IMR-90 (cell line): Measurements from ENCODE around the gene COL6A3. TPM values are rescaled to one million over a fixed set of nuclear protein-coding genes. Genes with fewer than 3 reads are reported as not detected.
A peak's percentile ranks its signal among the peaks of the same experiment; 100 is the strongest.

Experiments used
- ATAC-seq: fragments of 200-7000 bp; cut with Tn5 transposase; 2 replicates; pipeline ENCODE4 v1.9.1; 2020; ENCODE audit warnings: low read depth, mild to moderate bottlenecking, moderate library complexity
- BruUV-seq: library from RNA; stranded (reverse); fragments of 400-500 nt; replicated peaks from 2 replicates; lab custom pipeline; 2021; lab: Mats Ljungman, UMichigan
- CTCF ChIA-PET: fragments of 300-600 bp; formaldehyde crosslinking; extraction: SDS; loops from one replicate; lab custom pipeline; 2021; ENCODE audit warnings: antibody characterized with exemption; lab: Yijun Ruan, JAX
- POLR2A ChIA-PET: fragments of 300-600 bp; sonication (Branson Sonifier 250); formaldehyde crosslinking; loops from one replicate; lab custom pipeline; 2022; ENCODE audit warnings: antibody characterized with exemption; ENCODE audit not compliant: unreplicated experiment; lab: Charles Lee
- DNase-seq: peaks from one replicate; pipeline ENCODE4 v3.0.0; 2013
- H2AFZ ChIP-seq: replicated peaks from 2 replicates; pipeline ENCODE3; 2013; ENCODE audit warnings: low read length, mild to moderate bottlenecking; ENCODE audit not compliant: poor library complexity
- H2AK5ac ChIP-seq: 2 replicates; pipeline ENCODE4 v1.6.1; 2013; ENCODE audit warnings: low read depth, low read length, inconsistent platforms
- H2AK9ac ChIP-seq: replicated peaks from 2 replicates; pipeline ENCODE3; 2013; ENCODE audit warnings: mild to moderate bottlenecking, low read depth, low read length, moderate library complexity; ENCODE audit not compliant: poor library complexity
- H2BK120ac ChIP-seq: 2 replicates; pipeline ENCODE4 v1.6.1; 2013; ENCODE audit warnings: low read depth, low read length, inconsistent platforms
- H2BK15ac ChIP-seq: 3 replicates; pipeline ENCODE4 v1.6.1; 2013; ENCODE audit warnings: low read depth, low read length, inconsistent platforms
- H2BK20ac ChIP-seq: 2 replicates; pipeline ENCODE4 v1.6.1; 2013; ENCODE audit warnings: low read depth, mild to moderate bottlenecking, inconsistent platforms, low read length, moderate library complexity
- H2BK5ac ChIP-seq: 2 replicates; pipeline ENCODE4 v1.6.1; 2013; ENCODE audit warnings: mild to moderate bottlenecking, low read depth, low read length, inconsistent platforms; ENCODE audit not compliant: poor library complexity, severe bottlenecking
- H3K14ac ChIP-seq: replicated peaks from 2 replicates; pipeline ENCODE4 v1.6.1; 2013; ENCODE audit warnings: low read depth, low read length, inconsistent platforms
- H3K18ac ChIP-seq: 2 replicates; pipeline ENCODE4 v1.6.1; 2013; ENCODE audit warnings: low read depth, low read length, control low read depth
- H3K23ac ChIP-seq: 2 replicates; pipeline ENCODE4 v1.6.1; 2013; ENCODE audit warnings: low read depth, low read length, inconsistent platforms
- H3K27ac ChIP-seq: 2 replicates; pipeline ENCODE4 v1.5.1; 2013; ENCODE audit warnings: mild to moderate bottlenecking, control low read depth, low read length; ENCODE audit not compliant: insufficient read depth
- H3K27me3 ChIP-seq: 2 replicates; pipeline ENCODE4 v1.6.1; 2013; ENCODE audit warnings: low read length; ENCODE audit not compliant: control insufficient read depth, insufficient read depth
- H3K36me3 ChIP-seq: 2 replicates; pipeline ENCODE4 v1.6.1; 2013; ENCODE audit warnings: low read length, mixed read lengths; ENCODE audit not compliant: control insufficient read depth, insufficient read depth
- H3K4ac ChIP-seq: 2 replicates; pipeline ENCODE4 v1.6.1; 2013; ENCODE audit warnings: low read depth, low read length, inconsistent platforms
- H3K4me1 ChIP-seq: 2 replicates; pipeline ENCODE4 v1.6.1; 2013; ENCODE audit warnings: low read length, mixed read lengths; ENCODE audit not compliant: control insufficient read depth, insufficient read depth
- H3K4me2 ChIP-seq: 2 replicates; pipeline ENCODE4 v1.6.1; 2013; ENCODE audit warnings: low read depth, mild to moderate bottlenecking, control low read depth, low read length, moderate library complexity
- H3K4me3 ChIP-seq: 2 replicates; pipeline ENCODE4 v1.5.1; 2013; ENCODE audit warnings: low read depth, mild to moderate bottlenecking, control low read depth, low read length, moderate library complexity; ENCODE audit not compliant: insufficient read depth
- H3K56ac ChIP-seq: 2 replicates; pipeline ENCODE4 v1.6.1; 2013; ENCODE audit warnings: low read length, inconsistent platforms; ENCODE audit not compliant: insufficient read depth; ENCODE audit errors: extremely low read depth
- H3K79me1 ChIP-seq, 2 experiments: 2 replicates each; pipeline ENCODE4 v1.6.1; 2013; ENCODE audit warnings: low read length in 2 of 2, inconsistent platforms in 1 of 2, low read depth in 1 of 2
- H3K9ac ChIP-seq: 2 replicates; pipeline ENCODE4 v1.6.1; 2013; ENCODE audit warnings: low read depth, low read length, control low read depth
- H3K9me1 ChIP-seq: 2 replicates; pipeline ENCODE4 v1.6.1; 2013; ENCODE audit warnings: low read length, inconsistent platforms; ENCODE audit not compliant: insufficient read depth
- H3K9me3 ChIP-seq: 2 replicates; pipeline ENCODE4 v1.6.1; 2013; ENCODE audit warnings: low read length; ENCODE audit not compliant: control insufficient read depth, insufficient read depth
- H4K20me1 ChIP-seq: 2 replicates; pipeline ENCODE4 v1.6.1; 2013; ENCODE audit warnings: low read length, inconsistent platforms; ENCODE audit not compliant: insufficient read depth
- H4K5ac ChIP-seq: 2 replicates; pipeline ENCODE4 v1.6.1; 2013; ENCODE audit warnings: mild to moderate bottlenecking, low read depth, low read length, control low read depth
- H4K8ac ChIP-seq, 2 experiments: 2 replicates each; pipeline ENCODE4 v1.6.1; 2013; ENCODE audit warnings: low read depth in 2 of 2, low read length in 2 of 2, control low read depth in 1 of 2, inconsistent platforms in 1 of 2
- H4K91ac ChIP-seq: 2 replicates; pipeline ENCODE4 v1.6.1; 2013; ENCODE audit warnings: low read depth, low read length, inconsistent platforms; ENCODE audit not compliant: insufficient read depth
- MAFK ChIP-seq: IDR thresholded peaks from 2 replicates; pipeline ENCODE4 v1.6.1; 2012; ENCODE audit warnings: low read depth, low read length, improper control_type of control experiment
- POLR2A ChIP-seq: IDR thresholded peaks from 2 replicates; pipeline ENCODE4 v1.6.1; 2012; ENCODE audit warnings: mild to moderate bottlenecking, low read depth, low read length
- RCOR1 ChIP-seq: IDR thresholded peaks from 2 replicates; pipeline ENCODE4 v1.6.1; 2012; ENCODE audit warnings: mild to moderate bottlenecking, low read length, improper control_type of control experiment; ENCODE audit not compliant: insufficient replicate concordance
- WGBS, 2 experiments: methylation state at CpG; one replicate each; pipeline versions ENCODE4 v1.1.5 to v1.1.7; 2013; ENCODE audit warnings: missing lambda C conversion rate in 2 of 2; ENCODE audit not compliant: insufficient read length in 1 of 2; ENCODE audit errors: extremely low coverage in 2 of 2; 5-methylcytosine and 5-hydroxymethylcytosine counted together
- dilution Hi-C: fragments of 300-500 bp; cut with HindIII; formaldehyde crosslinking; loops from one replicate; pipeline ENCODE4 v1.14.3; 2018; ENCODE audit warnings: low sequenced_read_pairs; ENCODE audit not compliant: unreplicated experiment
- in situ Hi-C: fragments of 300-500 bp; cut with MboI; formaldehyde crosslinking; loops from 3 replicates; pipeline ENCODE4 v1.14.3; 2019; ENCODE audit warnings: low sequenced_read_pairs, inconsistent platforms, mixed read lengths
- intact Hi-C: fragments of 100-400 bp; cut with micrococcal nuclease; formaldehyde crosslinking; loops from 2 replicates; pipeline ENCODE4 v1.10.0; 2022
- polyA plus RNA-seq, 3 experiments: library from polyadenylated mRNA; depleted of rRNA; stranded (reverse); fragments of >200 nt; gene quantifications; 2 replicates each; pipeline ENCODE4 v1.2.3, GENCODE V29; 2012; ENCODE audit warnings: low replicate concordance in 1 of 3
- total RNA-seq: library from RNA; depleted of rRNA; stranded (reverse); fragments of >200 nt; gene quantifications from 2 replicates; pipeline ENCODE4 v1.2.3, GENCODE V29; 2012

The COL6A3 gene
- total and polyA plus RNA-seq, 2 of the 4 experiments (the other 2 are of a cell fraction), result 964 to 1,855 TPM

DNA sequence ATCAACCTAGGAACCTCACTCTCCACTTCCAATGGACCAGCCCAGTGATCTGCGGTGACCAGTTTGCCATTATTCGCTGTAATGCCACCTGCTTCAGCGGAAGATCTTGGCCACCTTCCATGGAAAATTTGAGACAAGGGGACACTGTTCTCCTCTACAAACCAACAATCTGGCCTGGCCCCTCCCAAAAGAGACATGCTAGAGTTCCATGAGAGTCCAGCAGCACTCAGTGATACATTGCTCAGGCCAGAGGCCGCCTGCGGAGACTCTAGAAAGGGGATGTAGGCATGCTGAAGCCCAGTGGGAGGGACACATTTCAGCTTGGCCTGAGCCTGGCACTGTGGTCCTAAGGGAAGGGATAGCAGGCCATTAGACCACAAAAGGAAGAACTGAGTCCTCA lies 58.3 kb downstream of the COL6A3 start:
- Histone ChIP-seq H3K9ac (no peak overlapping the region), H2BK15ac (no peak overlapping the region), H3K36me3 (peaks cover 87% of the 10 kb centered on the region), H2AK9ac (peak overlapping the region; percentile 12), H4K91ac (0 out of 2 replicates have a peak overlapping the region, but pooled peaks have one; percentile 8), H3K4me1 (peaks cover 27% of the 10 kb centered on the region), H3K18ac (no peak overlapping the region), H2BK5ac (peak overlapping the region; percentile 31), H2BK20ac (no peak overlapping the region), H4K8ac (peak overlapping the region; percentile 25 to 53; a peak in 3 of 4 replicates), H3K4me2 (no peak overlapping the region), H3K4ac (peak overlapping the region; percentile 12; the same call in 1 of the 2 replicates), H4K5ac (no peak overlapping the region; the same call in 1 of the 2 replicates), H3K23ac (peak overlapping the region; percentile 27; the same call in 1 of the 2 replicates), H2AFZ (no peak overlapping the region), H2BK120ac (peak overlapping the region; percentile 11; the same call in 1 of the 2 replicates), H3K9me3 (no peaks in the 10 kb centered on the region), H3K9me1 (peaks cover 34% of the 10 kb centered on the region), H2AK5ac (peak overlapping the region; percentile 13; the same call in 1 of the 2 replicates), H3K27ac (peak overlapping the region; percentile 5), H3K14ac (peak overlapping the region; percentile 29; the same call in 1 of the 2 replicates), H3K4me3 (no peak overlapping the region), H3K27me3 (no peaks in the 10 kb centered on the region), H3K79me1 (peaks cover 61 to 85% of the 10 kb centered on the region in 2 experiments), H3K56ac (no peak overlapping the region), H4K20me1 (peaks cover 27% of the 10 kb centered on the region)
- in situ Hi-C loops, result no loop called here
- BruUV-seq, result no TSS peak
- ATAC-seq (no peak), DNase-seq (no peak)
- 85% methylated on average over 3 of the region's 5 CpGs; no CpG with 5 or more reads in 1 of the 2 experiments for WGBS, 2 experiments
- intact Hi-C loops, result no loop called here
- TF ChIP-seq RCOR1 (no peak), POLR2A (no peak), MAFK (no peak)
- ChIA-PET CTCF (interaction anchor here (0.7 kb wide), 1 partner anchor 217 kb away, joined by 3 read pairs; no protein-coding TSS in a partner anchor), POLR2A (no interaction called here)
- dilution Hi-C loops, result no loop called here
